ENCODE measurements around the gene ZSWIM4.

GRCh38 chr19:13859361-13859880 lies 64.2 kb downstream of the ZSWIM4 start:
- no peak for TF ChIP-seq SIN3A (IDR thresholded peaks at IDR 0.05; ENCODE audit: borderline replicate concordance, insufficient read depth, low read depth, low read length)
- no peak for TF ChIP-seq CTCF (IDR thresholded peaks at IDR 0.05)
- TF ChIP-seq REST (IDR thresholded peaks at IDR 0.05; ENCODE audit: insufficient read depth in 1 of 2, low read depth in 2 of 2, low read length in 1 of 2), result no peak
- TF ChIP-seq POLR2AphosphoS5 (IDR thresholded peaks at IDR 0.05; ENCODE audit: low read depth, low read length), result no peak
- TF ChIP-seq TCF7L2 (IDR thresholded peaks at IDR 0.05; ENCODE audit: low read depth, low read length), result no peak

All from Panc1 (cell line).